Heart left ventricle (tissue), 16 donors: ENCODE results near the gene JKAMP. TPM values are rescaled to one million over a fixed set of nuclear protein-coding genes. Genes with fewer than 3 reads are reported as not detected.

ENCODE experiments used
- ATAC-seq, 4 donors: fragments of 200-7000 bp; cut with Tn5 transposase; one replicate each; pipeline ENCODE4 v1.9.1; 2020 to 2022; ENCODE audit warnings: moderate library complexity in 4 of 4, mild to moderate bottlenecking in 3 of 4, moderate number of reproducible peaks in 1 of 4
- DNase-seq, 5 donors: peaks; one replicate each; pipeline ENCODE4 v3.0.0-alpha.2; 2020
- H3K27ac ChIP-seq, 12 donors: fragments of 200-600 bp; sonication (generic) in 4 of 12; one replicate each; pipeline versions ENCODE4 v1.5.0 to v1.8.0; 2016 to 2022; ENCODE audit warnings: mild to moderate bottlenecking in 2 of 12
- H3K27me3 ChIP-seq, 9 donors: fragments of 200-600 bp; sonication (generic) in 2 of 9; one replicate each; pipeline versions ENCODE4 v1.5.1 to v1.8.0; 2016 to 2022; ENCODE audit warnings: mild to moderate bottlenecking in 3 of 9
- H3K36me3 ChIP-seq, 9 donors: fragments of 200-600 bp; sonication (generic) in 2 of 9; one replicate each; pipeline versions ENCODE4 v1.5.0 to v1.8.0; 2018 to 2022; ENCODE audit warnings: mild to moderate bottlenecking in 2 of 9
- H3K4me1 ChIP-seq, 12 donors: fragments of 200-600 bp; sonication (generic) in 4 of 12; one replicate each; pipeline versions ENCODE4 v1.5.0 to v1.8.0; 2016 to 2022; ENCODE audit warnings: mild to moderate bottlenecking in 3 of 12
- H3K4me3 ChIP-seq, 12 donors: fragments of 200-600 bp; sonication (generic) in 4 of 12; one replicate each; pipeline versions ENCODE4 v1.5.0 to v1.8.0; 2017 to 2022; ENCODE audit warnings: mild to moderate bottlenecking in 9 of 12, moderate library complexity in 4 of 12
- H3K9me3 ChIP-seq, 12 donors: fragments of 200-600 bp; sonication (generic) in 4 of 12; one replicate each; pipeline versions ENCODE4 v1.5.0 to v1.8.0; 2016 to 2022; ENCODE audit warnings: mild to moderate bottlenecking in 1 of 12
- POLR2A ChIP-seq, 2 donors: fragments of 450-650 bp; IDR thresholded peaks; one replicate each; pipeline ENCODE4 v1.6.1; 2017; ENCODE audit warnings: antibody characterized with exemption in 2 of 2, mild to moderate bottlenecking in 2 of 2, moderate library complexity in 2 of 2
- WGBS, 4 donors: extraction: QIAGEN DNeasy Blood & Tissue Kit in 2 of 4; methylation state at CpG; one replicate each; pipeline versions ENCODE4 v1.1.5 to v1.1.7; 2013 to 2018; 5-methylcytosine and 5-hydroxymethylcytosine counted together
- intact Hi-C, 10 donors: fragments of 100-400 bp; cut with DNase I; formaldehyde crosslinking; loops; one replicate each; pipeline versions ENCODE4 v1.11.1 to v1.14.2; 2022
- polyA plus RNA-seq, 2 donors: library from polyadenylated mRNA; stranded (reverse); fragments of 200-250 nt; gene quantifications; one replicate each; pipeline ENCODE4 v1.2.3, GENCODE V29; 2013
- total RNA-seq, 9 donors: library from RNA; depleted of rRNA in 2 of 9; stranded (reverse); fragments of >200 nt in 2 of 9; fragmentation: NEBNext Ultra II Directional in 3 of 9; extraction: Animal tissue kit (Norgen Biotek cat#: 25700) in 3 of 9; gene quantifications; one replicate each; pipeline versions ENCODE4 v1.1.0 to v1.2.4, GENCODE V29; 2016 to 2023
- TF ChIP-seq, protein P1 (sequence below), 12 donors: fragments of 200-600 bp; sonication (generic) in 4 of 12; IDR thresholded peaks; one replicate each; pipeline versions ENCODE4 v1.5.0 to v1.8.0; 2018 to 2022; ENCODE audit warnings: antibody characterized with exemption in 12 of 12, mild to moderate bottlenecking in 5 of 12
- donor health status: ischemic (EF 13 %, LVEDD 7.1; RV severe dilation, severe dysfunction).
- donor health status: healthy with polysubstance abuse.
- donor health status: DM: no; HTN: yes; CAD: no.
- donor health status: DM: no; HTN: no; CAD: no.
- donor health status: ischemic (EF 25% LVEDD 6.9; RV normal size, moderate dysfunction).
- donor health status: ischemic (EF 25% LVEDD 5.7; RV mildly dilated, moderate dysfunction).
- donor health status: healthy.
- donor health status: DM: yes; HTN: yes; CAD: no.
- donor health status: ischemic (EF 35%, LVEDD 5.7; RV mildly dilated, moderate dysfunction).
- donor health status: nonischemic (EF 11% LVEDD 7.7; RV severe dilation, severe dysfunction).
- donor health status: DM: yes; HTN: yes; CAD: no.
- donor health status: PGD.
- donor health status: ischemic (EF 29% LVEDD 5.4; RV normal size, mild dysfunction).
- donor health status: nonischemic (EF 23%, LVEDD 6.1; RV moderate dilation, normal function).

The JKAMP gene
- total and polyA plus RNA-seq, 11 donors: 11.4 to 52.9 (median 31.2) TPM

DNA sequence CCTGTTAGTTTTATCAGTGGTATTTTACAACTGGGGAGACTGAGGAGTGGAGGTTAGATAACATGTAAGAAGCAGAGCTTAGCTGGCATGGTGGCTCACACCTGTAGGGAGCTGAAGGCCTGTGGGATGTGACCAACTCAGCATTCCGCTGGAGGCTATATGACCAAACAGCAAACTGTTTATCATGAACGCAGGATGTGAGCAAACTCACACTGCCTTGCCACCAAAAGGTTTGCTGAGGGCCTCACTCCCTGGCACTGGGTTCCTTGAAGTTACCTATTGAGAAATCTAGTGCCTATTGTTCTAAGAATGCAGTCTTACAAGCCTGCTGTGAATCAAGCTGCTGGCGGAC is 23.4 kb downstream of the JKAMP start:
- WGBS, 4 donors: 91 to 92% (median 91%) methylated on average over 3 of the region's 3 CpGs
- Histone ChIP-seq H3K27ac (no peak overlapping the region), H3K36me3 (peaks cover 0 to 28% (median 16%) of the 10 kb centered on the region in 9 donors), H3K9me3 (no peaks in the 10 kb centered on the region), H3K4me1 (no peaks in the 10 kb centered on the region), H3K27me3 (peaks cover 0 to 4% (median 0%) of the 10 kb centered on the region in 9 donors), H3K4me3 (no peak overlapping the region)
- intact Hi-C loops: loop anchor here in 1 of 10 donors (10.0 kb wide), 1 partner anchor 677 kb away; no protein-coding TSS in a partner anchor
- TF ChIP-seq, protein P1, sequence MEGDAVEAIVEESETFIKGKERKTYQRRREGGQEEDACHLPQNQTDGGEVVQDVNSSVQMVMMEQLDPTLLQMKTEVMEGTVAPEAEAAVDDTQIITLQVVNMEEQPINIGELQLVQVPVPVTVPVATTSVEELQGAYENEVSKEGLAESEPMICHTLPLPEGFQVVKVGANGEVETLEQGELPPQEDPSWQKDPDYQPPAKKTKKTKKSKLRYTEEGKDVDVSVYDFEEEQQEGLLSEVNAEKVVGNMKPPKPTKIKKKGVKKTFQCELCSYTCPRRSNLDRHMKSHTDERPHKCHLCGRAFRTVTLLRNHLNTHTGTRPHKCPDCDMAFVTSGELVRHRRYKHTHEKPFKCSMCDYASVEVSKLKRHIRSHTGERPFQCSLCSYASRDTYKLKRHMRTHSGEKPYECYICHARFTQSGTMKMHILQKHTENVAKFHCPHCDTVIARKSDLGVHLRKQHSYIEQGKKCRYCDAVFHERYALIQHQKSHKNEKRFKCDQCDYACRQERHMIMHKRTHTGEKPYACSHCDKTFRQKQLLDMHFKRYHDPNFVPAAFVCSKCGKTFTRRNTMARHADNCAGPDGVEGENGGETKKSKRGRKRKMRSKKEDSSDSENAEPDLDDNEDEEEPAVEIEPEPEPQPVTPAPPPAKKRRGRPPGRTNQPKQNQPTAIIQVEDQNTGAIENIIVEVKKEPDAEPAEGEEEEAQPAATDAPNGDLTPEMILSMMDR (IDR thresholded peaks at IDR 0.05): no peak
- ATAC-seq: no peak
- DNase-seq: no peak

DNA sequence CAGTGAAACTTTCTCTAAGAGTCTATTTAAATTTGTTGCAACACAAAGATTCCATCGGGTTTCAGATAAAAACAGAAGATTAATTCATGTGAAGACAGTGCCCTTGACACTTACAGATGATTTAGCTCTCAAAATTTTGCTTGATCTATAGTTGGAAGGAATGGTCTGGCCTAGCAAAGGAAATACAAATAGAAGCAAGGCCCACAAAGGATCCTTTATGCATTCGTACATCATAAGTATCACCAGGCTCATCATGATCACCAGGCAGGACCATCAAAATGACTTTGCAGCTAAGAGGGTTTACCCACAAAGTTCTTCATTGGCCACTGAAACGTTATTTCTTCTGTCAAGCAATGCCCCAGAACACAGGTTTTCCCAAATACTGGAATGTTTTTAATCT is 24.8 kb downstream of the JKAMP start:
- no peak for ATAC-seq
- Histone ChIP-seq H3K4me1 (no peaks in the 10 kb centered on the region), H3K36me3 (peaks cover 0 to 15% (median 7%) of the 10 kb centered on the region in 9 donors), H3K9me3 (no peaks in the 10 kb centered on the region), H3K4me3 (no peak overlapping the region), H3K27me3 (peaks cover 0 to 4% (median 0%) of the 10 kb centered on the region in 9 donors), H3K27ac (no peak overlapping the region)
- DNase-seq: no peak
- intact Hi-C loops: loop anchor here in 1 of 10 donors (10.0 kb wide), 1 partner anchor 676 kb away; no protein-coding TSS in a partner anchor
- TF ChIP-seq, protein P1 (IDR thresholded peaks at IDR 0.05): no peak
- no peak for TF ChIP-seq POLR2A (IDR thresholded peaks at IDR 0.05)
- WGBS, 4 donors: 80 to 82% (median 82%) methylated on average over 3 of the region's 3 CpGs

DNA sequence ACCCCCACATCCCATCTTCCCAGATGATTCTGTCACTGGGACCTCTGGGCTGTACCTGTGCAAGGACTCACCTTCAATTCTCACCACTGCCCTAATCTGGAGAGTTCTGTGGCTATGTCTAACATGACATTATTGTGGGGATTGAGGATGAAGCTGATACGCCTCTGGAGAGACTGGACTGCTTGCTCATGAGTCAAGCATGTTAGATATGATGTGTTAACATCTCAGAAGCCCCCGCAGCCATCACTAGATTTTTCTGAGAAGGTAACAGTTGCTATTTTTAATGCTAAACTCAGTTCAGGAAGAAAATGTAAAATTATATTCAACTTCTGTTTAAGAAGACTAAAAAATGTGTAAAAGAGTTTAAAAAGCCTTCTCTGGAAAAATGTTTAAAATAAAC is 25.7 kb downstream of the JKAMP start:
- Histone ChIP-seq H3K9me3 (no peaks in the 10 kb centered on the region), H3K36me3 (peaks cover 0 to 6% (median under 1%) of the 10 kb centered on the region in 9 donors), H3K4me3 (no peak overlapping the region), H3K4me1 (no peaks in the 10 kb centered on the region), H3K27ac (no peak overlapping the region), H3K27me3 (peaks cover 0 to 4% (median 0%) of the 10 kb centered on the region in 9 donors)
- intact Hi-C loops: no loop called here
- DNase-seq: no peak
- TF ChIP-seq, protein P1 (IDR thresholded peaks at IDR 0.05): no peak
- TF ChIP-seq POLR2A (IDR thresholded peaks at IDR 0.05): no peak
- no peak for ATAC-seq
- WGBS, 4 donors: 56 to 69% (median 64%) methylated on average over 2 of the region's 2 CpGs

DNA sequence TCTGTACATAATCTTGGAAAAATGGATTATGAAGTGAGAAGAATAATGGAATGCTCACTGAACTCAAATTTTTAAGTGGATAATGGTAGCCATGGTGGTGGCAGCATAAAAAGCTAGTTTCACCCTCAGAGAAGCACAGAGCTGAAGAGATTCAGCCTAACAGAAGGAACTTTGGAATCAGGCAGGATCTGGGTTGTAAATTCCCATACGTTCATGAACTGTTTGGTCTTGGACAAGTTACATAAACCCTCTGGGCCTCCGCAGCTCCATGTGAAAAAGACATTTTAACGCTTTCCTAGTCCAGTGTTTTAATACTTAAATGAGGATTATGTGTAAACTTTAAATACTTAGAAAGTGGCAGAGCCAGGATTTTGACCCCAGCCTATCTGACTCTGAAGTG is 26.6 kb downstream of the JKAMP start:
- ATAC-seq: no peak
- Histone ChIP-seq H3K4me1 (no peaks in the 10 kb centered on the region), H3K9me3 (no peaks in the 10 kb centered on the region), H3K36me3 (no peaks in the 10 kb centered on the region), H3K27ac (no peak overlapping the region), H3K27me3 (peaks cover 0 to 4% (median 0%) of the 10 kb centered on the region in 9 donors), H3K4me3 (no peak overlapping the region)
- DNase-seq: no peak
- TF ChIP-seq POLR2A (IDR thresholded peaks at IDR 0.05): no peak
- TF ChIP-seq, protein P1 (IDR thresholded peaks at IDR 0.05): no peak
- intact Hi-C loops: no loop called here
- WGBS, 4 donors: 53 to 78% (median 64%) methylated on average over 3 of the region's 3 CpGs
